Inflammatory macrophage treated with lipopolysaccharide for 1 hour (primary cell): Measurements from ENCODE around the gene ARL8B.
"Not testable (repeated sequence)": the region's sequence is repeated elsewhere in the genome, so short reads cannot be mapped to it uniquely, and the experiment has no call there.

Source experiments
- DNase-seq, 2 donors: peaks; one replicate each; pipeline ENCODE4 v3.0.0-alpha.2; 2020 to 2022

Gene ARL8B

DNA sequence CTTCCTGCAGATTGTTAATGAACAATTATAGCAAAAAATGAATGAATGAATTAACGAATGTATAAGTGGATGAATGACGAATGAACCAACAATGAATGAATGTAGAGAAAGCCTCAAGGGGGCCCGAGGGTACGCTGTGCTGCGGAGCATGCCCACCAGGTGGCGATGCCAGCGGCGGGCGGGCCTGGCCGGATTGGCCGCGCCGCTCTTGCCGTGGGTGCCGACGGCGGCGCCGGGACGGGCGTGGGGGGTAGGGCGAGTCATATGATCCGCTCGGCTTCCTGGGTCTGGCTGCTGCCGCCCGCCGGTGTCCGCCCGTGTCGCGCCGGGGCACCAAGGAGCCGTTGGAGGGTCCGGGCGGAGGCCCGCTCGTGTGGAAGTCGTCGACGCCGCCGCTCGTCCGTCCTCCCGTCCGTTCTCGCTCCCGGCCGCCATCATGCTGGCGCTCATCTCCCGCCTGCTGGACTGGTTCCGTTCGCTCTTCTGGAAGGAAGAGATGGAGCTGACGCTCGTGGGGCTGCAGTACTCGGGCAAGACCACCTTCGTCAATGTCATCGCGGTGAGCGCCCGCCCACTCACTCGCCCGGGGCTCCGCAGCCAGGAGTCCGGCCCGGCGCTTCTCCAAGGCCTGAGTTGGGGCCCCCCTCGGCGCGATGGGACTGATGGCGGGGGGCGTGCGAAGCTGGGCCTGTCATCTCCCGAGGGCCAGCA lies at the start of gene ARL8B:
TSS of gene ARL8B (plus strand) at position 263 of the 711 bp plus-strand sequence. CDS start at position 437, 174 bp downstream.
- peak; percentile 87 to 95 for DNase-seq

DNA sequence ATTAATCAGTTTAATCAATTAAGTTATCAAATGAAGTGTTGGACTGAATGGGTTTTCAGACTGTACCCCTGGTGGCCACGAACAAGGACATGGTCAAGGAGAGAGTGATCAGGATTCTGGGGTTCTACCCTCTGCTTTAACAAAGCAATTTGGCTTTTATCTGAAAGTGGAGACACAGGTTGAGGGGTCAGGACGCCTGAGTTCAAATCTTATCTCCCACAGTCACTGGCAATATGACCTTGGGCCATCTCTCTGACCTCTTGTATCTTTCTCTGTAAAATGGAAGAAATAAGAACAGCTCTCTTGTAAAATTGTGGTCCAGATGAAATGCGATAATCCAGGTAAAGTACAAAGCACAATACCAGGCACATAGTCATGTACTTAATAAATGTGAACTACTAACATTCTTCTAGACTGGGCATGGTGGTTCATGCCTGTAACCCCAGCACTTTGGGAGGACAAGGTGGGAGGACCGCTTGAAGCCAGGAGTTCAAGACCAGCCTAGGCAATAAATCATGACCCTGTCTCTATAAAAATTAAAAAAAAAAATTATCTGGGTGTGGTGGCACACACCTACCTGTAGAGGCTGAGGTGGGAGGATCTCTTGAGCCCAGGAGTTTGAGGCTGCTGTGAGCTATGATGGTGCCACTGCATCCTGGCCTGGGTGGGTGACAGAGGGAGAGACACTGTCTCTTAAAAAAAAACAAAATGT lies 48.6 kb upstream of the ARL8B start:
- no peak for DNase-seq

DNA sequence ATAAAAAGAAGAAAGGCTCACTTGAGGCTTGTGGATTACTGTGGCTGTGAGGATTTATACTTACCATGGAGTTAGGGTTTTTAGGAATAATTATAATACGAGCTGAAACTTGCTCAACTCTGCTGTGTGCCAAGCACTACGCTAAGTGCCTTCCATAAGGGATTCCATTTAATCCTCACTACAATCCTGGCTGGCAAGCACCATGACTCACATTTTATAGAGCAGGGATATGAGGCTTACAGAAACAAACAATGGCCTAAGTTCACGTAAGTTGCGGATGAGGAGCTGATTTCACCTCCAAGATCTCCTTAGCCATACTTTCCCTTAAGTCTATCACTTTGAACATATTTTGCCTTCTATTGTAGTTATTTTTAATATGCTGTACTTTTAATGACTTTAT lies 43.9 kb upstream of the ARL8B start:
- no peak for DNase-seq

DNA sequence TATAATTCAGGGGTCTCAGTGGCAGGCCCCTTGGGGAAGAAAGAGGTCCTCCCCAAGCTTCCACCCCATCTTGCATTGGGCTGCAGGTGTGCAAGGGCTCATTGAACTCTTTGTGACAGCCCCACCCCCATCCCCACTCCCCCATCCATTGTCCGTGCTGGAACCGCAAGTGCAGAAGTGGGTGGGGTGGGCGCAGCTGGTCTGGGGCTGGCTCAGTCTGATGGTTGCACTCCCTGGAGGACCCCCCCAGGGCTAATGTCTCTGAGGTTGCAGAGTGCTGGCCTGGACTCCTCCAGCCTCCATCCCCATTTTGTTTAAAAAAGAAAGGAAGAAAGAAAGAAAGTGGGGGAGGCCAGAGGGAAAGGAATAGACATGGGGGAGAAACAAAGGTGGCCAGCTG lies 42.3 kb upstream of the ARL8B start:
- no peak for DNase-seq

DNA sequence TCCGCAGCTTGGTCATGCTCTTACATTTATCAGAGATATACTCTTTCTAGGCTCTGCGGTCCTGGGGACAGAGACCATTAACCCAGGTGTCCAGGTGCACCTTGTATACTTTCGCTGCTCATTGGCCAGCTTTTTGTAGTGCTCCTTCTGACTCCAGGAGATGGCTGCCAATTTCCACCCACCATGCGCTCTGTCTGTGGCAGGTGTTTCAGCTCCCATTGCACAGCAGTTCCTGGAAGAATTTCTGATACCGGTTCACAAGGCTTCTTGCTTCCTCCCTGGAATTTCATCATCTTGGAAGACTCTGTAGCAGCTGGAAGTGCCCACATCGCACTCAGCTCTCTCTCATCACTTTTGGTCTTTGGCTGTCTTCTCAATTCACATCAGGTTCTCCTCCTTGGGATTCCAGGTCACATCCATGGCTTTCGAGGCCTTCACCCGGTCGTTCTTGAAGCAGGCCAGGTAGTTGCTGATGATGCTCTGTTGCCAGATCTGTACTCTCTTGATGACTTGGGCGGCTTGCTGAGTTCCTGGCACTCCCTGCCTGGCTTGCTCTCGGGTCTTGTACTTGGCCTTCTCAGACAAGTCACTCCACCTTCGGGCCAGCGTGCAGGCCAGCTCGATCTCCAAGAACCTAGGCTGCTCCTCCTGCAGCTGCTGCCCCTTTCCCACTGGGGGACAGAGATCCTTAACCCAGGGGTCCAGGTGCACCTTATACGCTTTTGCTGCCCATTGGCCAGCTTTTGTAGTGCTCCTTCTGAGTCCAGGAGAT lies 41.1 kb upstream of the ARL8B start:
- no peak for DNase-seq

DNA sequence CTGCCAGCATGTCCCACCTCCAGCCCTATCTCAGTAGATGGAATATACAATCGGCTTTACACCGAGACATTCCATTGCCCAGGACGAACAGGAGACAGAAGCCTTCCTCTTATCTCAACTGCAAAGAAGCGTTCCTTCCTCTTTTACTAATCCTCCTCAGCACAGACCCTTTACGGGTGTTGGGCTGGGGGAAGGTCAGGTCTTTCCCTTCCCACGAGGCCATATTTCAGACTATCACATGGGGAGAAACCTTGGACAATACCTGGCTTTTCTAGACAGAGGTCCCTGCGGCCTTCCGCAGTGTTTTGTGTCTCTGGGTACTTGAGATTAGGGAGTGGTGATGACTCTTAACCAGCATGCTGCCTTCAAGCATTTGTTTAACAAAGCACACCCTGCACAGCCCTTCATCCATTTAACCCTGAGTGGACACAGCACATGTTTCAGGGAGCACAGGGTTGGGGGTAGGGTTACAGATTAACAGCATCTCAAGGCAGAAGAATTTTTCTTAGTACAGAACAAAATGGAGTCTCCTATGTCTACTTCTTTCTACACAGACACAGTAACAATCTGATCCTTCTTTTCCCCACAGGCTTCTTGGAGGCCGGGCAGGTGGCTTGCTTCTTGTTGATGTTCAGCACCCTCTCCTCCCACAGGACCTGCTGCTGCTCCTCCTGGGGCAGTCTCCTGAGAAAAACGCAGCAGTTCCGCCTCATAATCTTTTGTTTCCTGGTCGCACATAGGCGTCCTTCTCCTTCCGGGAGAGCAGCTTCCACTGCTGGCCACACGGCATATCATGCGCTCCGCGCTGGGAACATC lies 39.9 kb upstream of the ARL8B start:
- DNase-seq: not testable (repeated sequence)

DNA sequence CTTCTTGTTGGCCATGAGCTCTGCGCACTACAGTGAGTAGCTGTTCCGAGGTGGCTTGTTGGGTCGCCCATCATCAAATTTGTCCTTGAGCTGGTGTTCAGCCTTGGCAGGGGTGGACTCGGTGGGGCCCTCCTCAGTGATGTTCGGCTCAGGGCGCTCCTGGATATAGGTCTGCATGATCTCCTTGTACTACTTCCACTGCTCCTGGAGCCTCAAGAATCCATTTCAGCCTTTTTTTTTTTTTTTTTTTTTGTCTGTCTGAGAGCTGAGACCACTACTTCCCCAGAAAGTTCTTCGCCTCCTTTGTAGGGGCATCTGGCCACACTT lies 39.3 kb upstream of the ARL8B start:
- no peak for DNase-seq

DNA sequence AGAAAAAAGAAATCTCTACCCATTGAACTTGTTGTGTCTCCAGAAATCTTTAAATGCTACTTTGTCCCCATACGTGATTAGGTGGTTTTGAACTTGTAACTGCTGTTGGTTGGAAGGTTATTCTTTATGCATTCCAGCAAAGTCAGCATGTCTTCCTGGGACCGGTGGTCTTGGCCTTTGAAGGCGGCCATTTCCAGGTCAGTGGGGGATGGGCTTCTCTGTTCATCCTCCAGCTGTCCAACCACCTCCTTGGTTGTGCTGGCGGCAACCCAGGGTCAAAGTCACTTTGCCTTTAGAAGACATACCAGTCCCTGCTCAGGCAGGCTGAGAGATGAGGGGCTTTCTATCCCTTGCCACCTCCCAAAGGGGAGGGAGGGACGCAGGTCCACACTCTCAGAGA lies 37.9 kb upstream of the ARL8B start:
- DNase-seq: no peak

DNA sequence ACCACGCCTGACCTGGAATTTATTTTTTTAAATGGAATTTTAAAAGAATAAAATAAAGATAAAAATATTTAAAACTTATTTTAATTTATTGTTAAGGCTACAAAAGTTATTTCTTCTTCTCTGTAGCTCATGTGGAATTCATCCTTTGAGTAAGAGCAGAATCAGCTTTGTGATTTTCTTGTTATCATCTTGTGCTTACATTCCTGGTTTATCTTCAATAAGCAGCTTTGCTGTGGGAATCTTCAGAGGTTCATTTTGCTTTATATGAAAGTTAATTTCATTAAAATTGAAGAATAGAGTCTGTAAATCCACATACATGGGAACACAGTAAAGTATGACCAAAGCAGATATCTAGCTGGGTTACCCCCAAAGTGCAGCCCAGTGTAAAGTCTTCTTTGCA lies 35.4 kb upstream of the ARL8B start:
- no peak for DNase-seq

DNA sequence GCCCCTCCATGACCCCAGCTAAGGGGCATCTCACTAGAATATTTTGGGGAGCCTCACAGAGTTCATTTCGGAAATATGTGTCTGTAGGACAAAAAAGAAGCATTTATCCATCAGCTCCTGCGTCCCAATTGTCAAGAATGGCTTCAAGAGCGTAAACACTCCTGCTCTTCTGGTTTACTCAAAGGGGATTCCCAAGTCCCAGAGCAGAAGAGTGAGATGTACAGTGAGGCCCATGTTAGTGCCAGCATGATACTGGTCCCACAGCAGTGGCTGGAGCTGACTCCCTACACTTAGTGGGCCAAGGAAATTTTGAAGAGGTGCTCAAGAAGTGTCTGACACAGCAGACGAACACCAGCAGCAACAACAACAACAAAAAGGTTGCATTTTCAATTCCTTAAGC lies 34.9 kb upstream of the ARL8B start:
- no peak for DNase-seq

DNA sequence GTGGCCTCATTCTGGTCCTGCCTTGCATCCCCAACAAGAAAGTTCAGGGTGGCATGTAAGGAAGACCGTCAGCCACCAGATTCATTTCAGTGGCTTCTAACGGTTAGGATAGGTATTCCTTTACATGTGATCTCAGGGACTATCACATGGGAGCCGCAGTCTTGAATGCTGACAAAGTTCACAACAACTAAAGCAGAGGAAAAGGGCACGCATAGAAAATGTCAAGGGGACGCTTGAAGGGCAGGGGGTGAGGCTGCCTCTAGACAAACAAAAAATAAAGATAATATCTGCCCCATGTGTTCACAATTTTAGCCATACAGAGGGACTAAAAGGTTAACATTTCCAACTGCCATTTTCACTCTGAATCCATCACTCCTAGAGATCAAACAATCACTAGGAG lies 31.9 kb upstream of the ARL8B start:
- DNase-seq: no peak

DNA sequence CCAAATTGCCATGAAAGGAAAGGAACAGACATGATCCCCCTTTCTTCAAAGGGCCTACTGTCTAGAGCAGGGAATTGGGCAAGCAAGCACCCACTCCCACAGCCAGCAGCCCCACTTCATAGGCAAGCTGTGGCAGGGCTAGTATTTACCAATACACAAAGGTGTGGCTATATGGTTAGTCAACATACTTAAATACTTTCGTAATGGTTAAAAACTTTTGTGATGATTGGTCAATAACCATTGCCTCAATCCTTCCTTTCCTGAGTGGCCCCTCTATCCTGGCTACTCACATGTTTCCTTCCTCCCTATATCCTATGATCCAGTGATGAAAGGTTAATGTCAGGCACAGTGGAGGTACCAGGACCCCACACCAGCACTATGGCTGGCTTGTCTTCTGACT lies 30.1 kb upstream of the ARL8B start:
- DNase-seq: no peak

DNA sequence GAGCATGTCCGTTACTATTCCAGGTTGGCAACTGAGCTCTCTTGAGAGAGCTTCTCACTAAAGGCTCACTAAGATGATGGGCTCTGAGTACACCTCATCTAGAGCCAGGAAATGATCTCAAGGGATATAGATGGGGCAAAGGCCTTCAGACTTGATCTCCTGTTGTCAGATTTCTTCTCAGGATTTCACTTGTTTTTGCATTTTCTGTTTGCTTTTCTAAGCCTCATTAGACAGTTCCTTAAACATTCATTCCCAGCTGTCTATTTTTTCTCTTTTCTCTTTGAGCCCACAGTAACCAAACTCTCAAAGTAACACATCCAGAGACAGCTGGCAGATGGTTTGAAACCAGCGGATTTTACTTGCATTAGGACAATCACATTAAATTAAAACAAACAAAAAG lies 28.4 kb upstream of the ARL8B start:
- no peak for DNase-seq

DNA sequence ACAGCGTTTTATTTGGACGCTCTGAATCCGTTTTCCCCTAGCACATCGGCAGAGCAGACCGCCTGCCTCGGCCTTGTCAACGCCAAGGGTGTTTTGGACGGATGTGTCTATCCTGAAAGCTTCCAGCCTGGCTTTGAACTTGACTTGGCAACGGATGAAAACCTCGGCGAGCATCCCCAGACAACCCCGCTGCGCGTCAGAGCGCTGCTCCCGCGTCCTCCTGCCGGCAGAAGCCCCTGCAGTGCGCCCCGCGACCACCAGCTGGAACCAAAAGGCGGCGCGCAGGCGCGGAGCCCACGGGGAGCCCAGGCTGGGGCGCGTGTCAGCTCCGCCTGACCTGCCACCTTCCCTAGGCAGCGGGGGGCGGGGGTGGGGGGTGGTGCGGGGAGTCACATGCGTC lies 26.2 kb upstream of the ARL8B start:
- no peak for DNase-seq

DNA sequence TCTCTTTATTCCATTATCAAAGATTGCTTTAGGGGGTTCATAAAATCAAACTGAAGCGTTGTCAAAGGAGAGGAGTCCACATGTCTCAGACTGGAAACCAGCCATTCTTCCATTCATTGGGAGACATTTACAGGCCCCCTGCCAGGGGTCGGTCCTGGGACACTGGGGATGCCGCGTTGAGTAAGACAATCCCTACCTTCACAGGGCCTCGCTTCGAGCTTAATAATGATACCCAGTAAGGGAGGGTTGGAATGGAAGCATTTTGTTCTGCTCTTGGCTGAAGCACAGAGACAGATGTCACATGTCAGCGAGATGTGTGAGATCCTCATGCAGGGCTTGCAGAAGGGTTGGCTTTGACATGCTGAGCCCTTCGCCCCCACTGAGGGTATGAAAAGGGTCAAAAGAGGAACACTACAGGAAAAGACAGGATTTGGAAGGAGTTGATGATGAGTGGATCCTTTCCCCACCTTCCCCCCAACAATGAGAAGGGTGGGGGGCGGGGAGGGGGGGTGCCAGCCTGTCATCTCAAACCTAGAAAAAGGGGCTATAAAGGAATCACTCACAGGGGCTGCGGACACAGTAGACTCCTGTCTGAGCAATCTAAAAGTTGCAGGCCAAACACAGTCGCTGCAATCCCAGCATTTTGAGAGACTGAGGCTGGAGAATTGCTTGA lies 25.6 kb upstream of the ARL8B start:
- no peak for DNase-seq

DNA sequence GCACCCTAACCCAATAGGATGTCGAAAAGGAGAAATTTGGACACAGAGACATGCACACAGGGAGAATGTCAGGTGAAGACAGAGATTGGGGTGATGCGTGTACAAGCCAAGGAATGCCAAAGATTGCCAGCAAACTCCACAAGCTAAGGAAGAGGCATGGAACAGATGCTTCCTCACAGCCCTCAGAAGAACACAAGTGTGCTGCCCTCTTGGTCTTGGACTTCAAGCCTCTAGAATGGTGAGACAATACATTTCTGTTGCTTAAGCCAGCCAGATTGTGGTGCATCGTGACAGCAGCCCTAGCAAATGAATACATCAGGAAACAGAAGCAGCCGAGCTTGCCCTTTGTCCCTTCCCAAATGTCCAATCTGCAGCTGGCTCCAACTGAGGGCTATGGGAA lies 23.7 kb upstream of the ARL8B start:
- no peak for DNase-seq

DNA sequence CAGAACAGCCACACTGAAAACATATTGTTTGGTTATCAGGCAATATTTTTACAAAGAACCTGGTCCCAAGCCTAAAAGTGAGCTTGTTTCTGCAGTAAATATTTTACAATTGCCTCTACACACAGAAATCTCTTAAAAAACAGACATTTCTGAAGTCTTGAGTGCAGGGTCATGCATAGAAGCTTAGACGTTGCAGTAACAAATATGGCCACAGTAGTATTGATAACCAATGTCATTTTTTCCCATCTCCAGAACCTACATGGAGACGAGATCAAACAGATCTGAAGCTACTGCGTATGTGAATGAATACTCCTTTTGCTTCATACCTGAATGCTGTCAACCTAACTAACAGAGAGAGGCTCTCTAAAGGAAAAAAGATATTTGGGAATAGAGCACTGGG lies 19.6 kb upstream of the ARL8B start:
- no peak for DNase-seq

DNA sequence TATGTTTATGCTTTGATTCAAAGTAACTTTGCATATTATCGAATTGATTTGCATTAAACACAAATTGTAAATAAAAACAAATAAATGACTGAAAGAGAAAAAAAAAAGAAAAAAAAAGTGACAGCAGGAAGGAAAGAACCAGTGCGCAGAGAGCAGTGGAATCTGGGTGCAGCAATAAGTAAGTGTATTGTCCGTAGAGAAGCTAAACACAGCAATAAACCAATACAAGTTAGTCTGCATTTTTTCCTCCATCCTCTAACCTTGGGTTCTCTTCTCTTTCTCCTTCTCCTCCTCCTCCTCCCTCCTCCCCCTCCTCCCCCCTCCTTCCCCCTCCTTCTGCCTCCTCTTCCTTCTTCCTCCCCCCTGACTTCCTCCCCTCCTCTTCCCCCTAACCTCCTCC lies 18.3 kb upstream of the ARL8B start:
- no peak for DNase-seq

DNA sequence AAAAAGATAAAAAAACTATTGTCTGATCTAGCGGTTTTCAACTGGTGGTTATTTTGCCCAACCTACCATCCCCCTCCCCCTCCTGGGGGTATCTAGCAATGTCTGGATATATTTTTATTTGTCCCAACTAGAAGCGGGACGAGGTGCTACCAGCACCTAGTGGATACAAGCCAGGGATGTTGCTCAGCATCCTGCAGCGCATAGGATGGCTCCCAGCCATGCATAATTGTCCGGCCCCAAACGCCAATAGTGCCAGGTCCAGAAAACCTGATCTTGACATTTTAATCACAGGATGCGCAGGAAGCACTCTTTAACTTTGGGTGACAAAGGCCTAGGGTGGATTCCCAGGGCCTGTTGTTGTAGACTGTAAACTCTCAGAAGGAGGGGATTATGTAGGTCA lies 17.0 kb upstream of the ARL8B start:
- DNase-seq: no peak

DNA sequence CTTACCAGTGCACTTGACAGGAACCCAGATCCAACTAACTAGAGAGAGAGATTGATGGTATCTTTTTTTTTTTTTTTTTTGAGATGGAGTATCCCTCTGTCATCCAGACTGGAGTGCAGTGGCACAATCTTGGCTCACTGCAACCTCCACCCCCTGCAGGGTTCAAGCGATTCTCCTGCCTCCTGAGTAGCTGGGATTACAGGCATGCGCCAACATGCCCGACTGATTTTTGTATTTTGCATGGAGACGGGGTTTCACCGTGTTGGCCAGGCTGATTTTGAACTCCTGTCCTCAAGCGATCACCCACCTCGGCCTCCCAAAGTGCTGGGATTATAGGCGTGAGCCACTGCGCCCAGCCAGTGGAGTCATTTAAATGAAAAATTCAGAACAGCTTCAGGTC lies 15.7 kb upstream of the ARL8B start:
- DNase-seq: not testable (repeated sequence)

DNA sequence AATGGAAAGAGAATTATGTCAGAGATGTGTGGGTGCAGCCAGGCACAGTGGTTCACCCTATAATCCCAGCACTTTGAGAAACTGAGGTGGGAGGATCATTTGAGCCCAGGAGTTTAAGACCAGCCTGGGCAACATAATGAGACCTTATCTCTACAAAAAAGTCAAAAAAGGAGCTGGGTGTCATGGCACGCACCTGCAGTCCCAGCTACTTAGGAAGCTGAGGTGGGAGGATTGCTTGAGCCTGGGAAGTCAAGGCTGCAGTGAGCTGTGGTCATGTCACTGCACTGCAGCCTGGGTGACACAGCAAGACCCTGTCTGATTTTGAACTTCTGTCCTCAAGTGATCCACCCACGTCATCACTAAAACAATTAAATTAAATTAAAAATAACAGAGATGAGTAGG lies 15.2 kb upstream of the ARL8B start:
- not testable (repeated sequence) for DNase-seq

DNA sequence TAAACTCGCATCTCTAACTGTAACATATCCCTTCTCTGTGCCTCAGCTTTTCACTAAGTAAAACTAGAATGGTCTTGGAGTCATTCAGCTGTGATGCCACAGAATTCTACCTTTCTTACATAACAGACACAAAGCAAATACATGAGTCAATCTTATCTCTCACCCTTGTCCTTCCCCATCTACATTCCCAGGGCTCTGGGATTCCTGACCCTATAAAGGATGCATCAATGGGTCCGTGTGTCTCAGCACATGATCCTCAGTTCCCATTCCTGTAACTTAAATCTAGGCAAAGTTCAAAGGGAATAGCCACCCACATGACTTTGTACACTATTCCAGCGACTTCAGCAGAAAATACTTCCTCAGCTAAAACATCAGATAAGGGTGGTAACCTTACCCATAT lies 11.8 kb upstream of the ARL8B start:
- DNase-seq: no peak

DNA sequence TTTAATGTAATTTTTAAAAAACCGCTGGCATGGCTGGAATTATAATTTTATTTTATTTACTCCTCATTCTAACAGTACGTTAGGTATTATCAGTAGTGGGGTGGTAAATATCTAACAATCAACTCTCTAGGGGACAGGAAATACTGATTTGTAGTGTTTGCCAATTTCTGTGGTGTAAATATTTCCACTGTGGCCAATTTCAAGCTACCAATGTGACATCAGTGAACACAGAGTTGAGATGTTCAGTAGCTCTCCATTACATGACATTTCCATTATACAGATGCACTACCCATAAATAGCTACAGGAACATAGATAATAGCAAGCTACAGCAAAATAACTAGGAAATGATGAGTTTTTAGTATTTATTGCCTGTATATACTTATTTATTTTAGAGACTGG lies 10.0 kb upstream of the ARL8B start:
- no peak for DNase-seq
